ENCODE data around the gene SUGP1.
"Not testable (repeated sequence)": the region's sequence is repeated elsewhere in the genome, so short reads cannot be mapped to it uniquely, and the experiment has no call there.

SUGP1 gene

GRCh38 chr19:19320361-19321140 lies at the start of gene SUGP1, which contains the start of gene MAU2:
Gene SUGP1 (minus strand): TSS chr19:19320509. CDS start chr19:19320496, 13 bp downstream.
Gene MAU2 (plus strand): TSS chr19:19320829. CDS start chr19:19320860, 31 bp downstream.
- Mint-ChIP-seq H3K36me3 (ENCODE audit: insufficient read depth) (peaks cover 32% of the 10 kb centered on the region), H3K4me1 (peaks cover 30% of the 10 kb centered on the region), H3K4me3 (peak within 1 kb of the TSS; percentile 93), H3K27ac (ENCODE audit: low read depth) (peak within 1 kb of the TSS; percentile 95), H3K27me3 (no peaks in the 10 kb centered on the region), H3K9me3 (no peaks in the 10 kb centered on the region)
- DNase-seq (ENCODE audit: low spot score in 2 of 2) (peak; percentile 82 to 87), ATAC-seq (replicated peaks; ENCODE audit: extremely low read depth, poor library complexity, severe bottlenecking) (peak; percentile 91)

GRCh38 chr19:19368087-19368486 lies 47.8 kb upstream of the SUGP1 start:
- Mint-ChIP-seq H3K27ac (ENCODE audit: low read depth) (no peak overlapping the region), H3K27me3 (no peaks in the 10 kb centered on the region), H3K4me3 (no peak overlapping the region), H3K4me1 (peaks cover 20% of the 10 kb centered on the region), H3K9me3 (no peaks in the 10 kb centered on the region), H3K36me3 (ENCODE audit: insufficient read depth) (peaks cover 6% of the 10 kb centered on the region)
- DNase-seq (ENCODE audit: low spot score in 2 of 2) (no peak), ATAC-seq (replicated peaks; ENCODE audit: extremely low read depth, poor library complexity, severe bottlenecking) (no peak)

GRCh38 chr19:19366434-19367396 lies 46.4 kb upstream of the SUGP1 start:
- Mint-ChIP-seq H3K9me3 (no peaks in the 10 kb centered on the region), H3K4me3 (peak overlapping the region; percentile 40), H3K4me1 (peaks cover 20% of the 10 kb centered on the region), H3K27me3 (no peaks in the 10 kb centered on the region), H3K27ac (ENCODE audit: low read depth) (no peak overlapping the region), H3K36me3 (ENCODE audit: insufficient read depth) (peaks cover 6% of the 10 kb centered on the region)
- DNase-seq (ENCODE audit: low spot score in 2 of 2): peak; percentile 38 to 45
- peak; percentile 38 for ATAC-seq (replicated peaks; ENCODE audit: extremely low read depth, poor library complexity, severe bottlenecking)

GRCh38 chr19:19362075-19362474 lies 41.8 kb upstream of the SUGP1 start:
- no peaks in the 10 kb centered on the region for H3K27me3 Mint-ChIP-seq
- H3K4me3 Mint-ChIP-seq: no peak overlapping the region

GRCh38 chr19:19361075-19361594 lies 40.8 kb upstream of the SUGP1 start:
- H3K9me3 Mint-ChIP-seq: no peaks in the 10 kb centered on the region
- DNase-seq (ENCODE audit: low spot score in 2 of 2) (peak; percentile 48 to 61), ATAC-seq (replicated peaks; ENCODE audit: extremely low read depth, poor library complexity, severe bottlenecking) (peak; percentile 41)
- peak overlapping the region; percentile 20 for H3K4me3 Mint-ChIP-seq
- peak overlapping the region; percentile 26 for H3K27ac Mint-ChIP-seq (ENCODE audit: low read depth)
- H3K27me3 Mint-ChIP-seq: no peaks in the 10 kb centered on the region
- peaks cover 11% of the 10 kb centered on the region for H3K36me3 Mint-ChIP-seq (ENCODE audit: insufficient read depth)
- H3K4me1 Mint-ChIP-seq: peaks cover 20% of the 10 kb centered on the region

More at GRCh38 chr19:19362075-19362474, 41.8 kb upstream of the SUGP1 start:
- no peaks in the 10 kb centered on the region for H3K9me3 Mint-ChIP-seq
- DNase-seq (ENCODE audit: low spot score in 2 of 2): no peak
- no peak for ATAC-seq (replicated peaks; ENCODE audit: extremely low read depth, poor library complexity, severe bottlenecking)
- peaks cover 25% of the 10 kb centered on the region for H3K4me1 Mint-ChIP-seq
- peaks cover 13% of the 10 kb centered on the region for H3K36me3 Mint-ChIP-seq (ENCODE audit: insufficient read depth)
- no peak overlapping the region for H3K27ac Mint-ChIP-seq (ENCODE audit: low read depth)

GRCh38 chr19:19356901-19357566 lies 36.7 kb upstream of the SUGP1 start:
- ATAC-seq (replicated peaks; ENCODE audit: extremely low read depth, poor library complexity, severe bottlenecking): no peak
- H3K36me3 Mint-ChIP-seq (ENCODE audit: insufficient read depth): peaks cover 21% of the 10 kb centered on the region
- H3K27ac Mint-ChIP-seq (ENCODE audit: low read depth): no peak overlapping the region

GRCh38 chr19:19356500-19356899 lies 36.2 kb upstream of the SUGP1 start:
- Mint-ChIP-seq H3K27ac (ENCODE audit: low read depth) (no peak overlapping the region), H3K4me3 (no peak overlapping the region), H3K9me3 (no peaks in the 10 kb centered on the region), H3K4me1 (peaks cover 6% of the 10 kb centered on the region), H3K36me3 (ENCODE audit: insufficient read depth) (peaks cover 22% of the 10 kb centered on the region), H3K27me3 (no peaks in the 10 kb centered on the region)
- ATAC-seq (replicated peaks; ENCODE audit: extremely low read depth, poor library complexity, severe bottlenecking) (no peak), DNase-seq (ENCODE audit: low spot score in 2 of 2) (no peak)

More at GRCh38 chr19:19356901-19357566, 36.7 kb upstream of the SUGP1 start:
- H3K27me3 Mint-ChIP-seq: no peaks in the 10 kb centered on the region
- DNase-seq (ENCODE audit: low spot score in 2 of 2): no peak
- no peaks in the 10 kb centered on the region for H3K9me3 Mint-ChIP-seq
- H3K4me3 Mint-ChIP-seq: no peak overlapping the region
- peaks cover 10% of the 10 kb centered on the region for H3K4me1 Mint-ChIP-seq

GRCh38 chr19:19355606-19356139 lies 35.4 kb upstream of the SUGP1 start:
- ATAC-seq (replicated peaks; ENCODE audit: extremely low read depth, poor library complexity, severe bottlenecking) (no peak), DNase-seq (ENCODE audit: low spot score in 2 of 2) (no peak)
- no peak overlapping the region for H3K27ac Mint-ChIP-seq (ENCODE audit: low read depth)
- no peaks in the 10 kb centered on the region for H3K4me1 Mint-ChIP-seq
- no peaks in the 10 kb centered on the region for H3K27me3 Mint-ChIP-seq
- no peaks in the 10 kb centered on the region for H3K9me3 Mint-ChIP-seq
- H3K4me3 Mint-ChIP-seq: no peak overlapping the region
- H3K36me3 Mint-ChIP-seq (ENCODE audit: insufficient read depth): peaks cover 22% of the 10 kb centered on the region

GRCh38 chr19:19354932-19355331 lies 34.6 kb upstream of the SUGP1 start:
- Mint-ChIP-seq H3K4me3 (no peak overlapping the region), H3K4me1 (no peaks in the 10 kb centered on the region), H3K36me3 (ENCODE audit: insufficient read depth) (peaks cover 27% of the 10 kb centered on the region), H3K9me3 (no peaks in the 10 kb centered on the region), H3K27ac (ENCODE audit: low read depth) (no peak overlapping the region), H3K27me3 (no peaks in the 10 kb centered on the region)
- no peak for DNase-seq (ENCODE audit: low spot score in 2 of 2)
- no peak for ATAC-seq (replicated peaks; ENCODE audit: extremely low read depth, poor library complexity, severe bottlenecking)

GRCh38 chr19:19354007-19354406 lies 33.7 kb upstream of the SUGP1 start:
- Mint-ChIP-seq H3K27me3 (no peaks in the 10 kb centered on the region), H3K4me1 (no peaks in the 10 kb centered on the region), H3K36me3 (ENCODE audit: insufficient read depth) (peaks cover 36% of the 10 kb centered on the region), H3K4me3 (no peak overlapping the region), H3K9me3 (no peaks in the 10 kb centered on the region), H3K27ac (ENCODE audit: low read depth) (no peak overlapping the region)
- ATAC-seq (replicated peaks; ENCODE audit: extremely low read depth, poor library complexity, severe bottlenecking): no peak
- no peak for DNase-seq (ENCODE audit: low spot score in 2 of 2)

GRCh38 chr19:19352823-19353222 lies 32.5 kb upstream of the SUGP1 start:
- no peak for ATAC-seq (replicated peaks; ENCODE audit: extremely low read depth, poor library complexity, severe bottlenecking)
- no peaks in the 10 kb centered on the region for H3K27me3 Mint-ChIP-seq
- no peak for DNase-seq (ENCODE audit: low spot score in 2 of 2)
- no peak overlapping the region for H3K4me3 Mint-ChIP-seq
- H3K36me3 Mint-ChIP-seq (ENCODE audit: insufficient read depth): peaks cover 34% of the 10 kb centered on the region
- peak overlapping the region; percentile 41 for H3K27ac Mint-ChIP-seq (ENCODE audit: low read depth)
- H3K4me1 Mint-ChIP-seq: no peaks in the 10 kb centered on the region
- no peaks in the 10 kb centered on the region for H3K9me3 Mint-ChIP-seq

- peaks cover 45% of the 10 kb centered on the region for H3K36me3 Mint-ChIP-seq (ENCODE audit: insufficient read depth)
- not testable (repeated sequence) for H3K4me1 Mint-ChIP-seq; H3K9me3 Mint-ChIP-seq; DNase-seq (ENCODE audit: low spot score in 2 of 2); H3K27me3 Mint-ChIP-seq; ATAC-seq (replicated peaks; ENCODE audit: extremely low read depth, poor library complexity, severe bottlenecking); H3K4me3 Mint-ChIP-seq; H3K27ac Mint-ChIP-seq (ENCODE audit: low read depth)
These were observed 30.4 kb upstream of the SUGP1 start for GRCh38 chr19:19350756-19351155.
